ENCODE results near the gene PRPF4. TPM values are rescaled to one million over a fixed set of nuclear protein-coding genes. Genes with fewer than 3 reads are reported as not detected.
"Not testable (repeated sequence)": the region's sequence is repeated elsewhere in the genome, so short reads cannot be mapped to it uniquely, and the experiment has no call there.

The PRPF4 gene
- total RNA-seq, 1 experiment from 2014 or later, result 51.0 TPM

GRCh38 chr9:113267911-113268566, 7.4 kb upstream of the PRPF4 start:
- no peak for DNase-seq (ENCODE audit: low read depth)

GRCh38 chr9:113269355-113269754, 6.1 kb upstream of the PRPF4 start:
- DNase-seq (ENCODE audit: low read depth), result no peak

- DNase-seq (ENCODE audit: low read depth), result no peak
Observed at GRCh38 chr9:113269871-113270270, 5.6 kb upstream of the PRPF4 start.

GRCh38 chr9:113274474-113275156, 843 bp upstream of the PRPF4 start:
- peak; percentile 58 for DNase-seq (ENCODE audit: low read depth)

GRCh38 chr9:113278840-113279239, 3.4 kb downstream of the PRPF4 start:
- no peak for DNase-seq (ENCODE audit: low read depth)

GRCh38 chr9:113281356-113281755, 5.9 kb downstream of the PRPF4 start:
- DNase-seq (ENCODE audit: low read depth), result no peak

- no peak for DNase-seq (ENCODE audit: low read depth)
Observed at GRCh38 chr9:113289091-113289490, 13.6 kb downstream of the PRPF4 start.

GRCh38 chr9:113290052-113290607, 14.7 kb downstream of the PRPF4 start:
- no peak for DNase-seq (ENCODE audit: low read depth)

GRCh38 chr9:113293285-113293878, 17.9 kb downstream of the PRPF4 start:
- no peak for DNase-seq (ENCODE audit: low read depth)

- DNase-seq (ENCODE audit: low read depth), result not testable (repeated sequence)
Observed at GRCh38 chr9:113296247-113296646, 20.8 kb downstream of the PRPF4 start.

GRCh38 chr9:113296796-113297558, 21.5 kb downstream of the PRPF4 start:
- DNase-seq (ENCODE audit: low read depth), result no peak

GRCh38 chr9:113298311-113298710, 22.9 kb downstream of the PRPF4 start:
- no peak for DNase-seq (ENCODE audit: low read depth)

- DNase-seq (ENCODE audit: low read depth), result no peak
Observed at GRCh38 chr9:113298924-113299770, 23.7 kb downstream of the PRPF4 start.

GRCh38 chr9:113299800-113300292, 24.4 kb downstream of the PRPF4 start:
- DNase-seq (ENCODE audit: low read depth), result no peak

- DNase-seq (ENCODE audit: low read depth), result no peak
Observed at GRCh38 chr9:113301548-113301947, 26.1 kb downstream of the PRPF4 start.

GRCh38 chr9:113302792-113303418, 27.4 kb downstream of the PRPF4 start, which contains the start of gene RNF183:
RNF183 (minus strand) TSS chr9:113303376; CDS start chr9:113298184, 5,192 bp downstream.
- DNase-seq (ENCODE audit: low read depth), result no peak

GRCh38 chr9:113306566-113306965, 31.1 kb downstream of the PRPF4 start:
- DNase-seq (ENCODE audit: low read depth), result no peak

- no peak for DNase-seq (ENCODE audit: low read depth)
Observed at GRCh38 chr9:113307396-113307975, 32.0 kb downstream of the PRPF4 start.

- DNase-seq (ENCODE audit: low read depth), result peak; percentile 41
Observed at GRCh38 chr9:113309204-113309813, 33.9 kb downstream of the PRPF4 start.
